Activated naive CD4-positive, alpha-beta T cell treated with anti-CD3 and anti-CD28 coated beads, Interleukin-2, amount 10 ng/mL, durations not matched to agents 7 days and 5 days (primary cell): ENCODE measurements around the gene METTL27.
"Not testable (repeated sequence)": the region's sequence is repeated elsewhere in the genome, so short reads cannot be mapped to it uniquely, and the experiment has no call there.

ENCODE experiments used
- CTCF ChIA-PET: fragments of 350-600 bp; sonication (Branson Sonifier 250); formaldehyde crosslinking; loops from one replicate; lab custom pipeline; 2021; ENCODE audit warnings: antibody characterized with exemption; lab: Charles Lee
- DNase-seq: peaks from one replicate; pipeline ENCODE4 v3.0.0-alpha.2; 2020
- H3K27ac Mint-ChIP-seq: one replicate; pipeline ENCODE4 v1.8.0; 2021; ENCODE audit warnings: mild to moderate bottlenecking, moderate library complexity, mixed read lengths
- H3K27me3 Mint-ChIP-seq: one replicate; pipeline ENCODE4 v1.8.0; 2021; ENCODE audit warnings: mild to moderate bottlenecking, mixed read lengths
- H3K36me3 Mint-ChIP-seq: one replicate; pipeline ENCODE4 v1.8.0; 2021; ENCODE audit warnings: mixed read lengths
- H3K4me1 Mint-ChIP-seq: one replicate; pipeline ENCODE4 v1.8.0; 2021; ENCODE audit warnings: mixed read lengths
- H3K4me3 Mint-ChIP-seq: one replicate; pipeline ENCODE4 v1.8.0; 2021; ENCODE audit warnings: mild to moderate bottlenecking, moderate library complexity, mixed read lengths
- H3K9me3 Mint-ChIP-seq: one replicate; pipeline ENCODE4 v1.8.0; 2021; ENCODE audit warnings: mixed read lengths

The METTL27 gene

GRCh38 chr7:73799282-73800141, 42.8 kb downstream of the METTL27 start:
- H3K9me3 Mint-ChIP-seq: peaks cover 4% of the 10 kb centered on the region
- H3K27ac Mint-ChIP-seq: no peak overlapping the region
- H3K27me3 Mint-ChIP-seq: peaks cover 9% of the 10 kb centered on the region
- DNase-seq: no peak
- CTCF ChIA-PET: no interaction called here
- H3K36me3 Mint-ChIP-seq: no peaks in the 10 kb centered on the region
- H3K4me3 Mint-ChIP-seq: no peak overlapping the region
- H3K4me1 Mint-ChIP-seq: no peaks in the 10 kb centered on the region

GRCh38 chr7:73797176-73797575, 45.1 kb downstream of the METTL27 start:
- CTCF ChIA-PET, H3K36me3 Mint-ChIP-seq, H3K4me3 Mint-ChIP-seq, H3K4me1 Mint-ChIP-seq, H3K9me3 Mint-ChIP-seq, DNase-seq, H3K27ac Mint-ChIP-seq: not testable (repeated sequence)
- H3K27me3 Mint-ChIP-seq: peaks cover 12% of the 10 kb centered on the region

- DNase-seq, H3K4me1 Mint-ChIP-seq, H3K27ac Mint-ChIP-seq, CTCF ChIA-PET, H3K36me3 Mint-ChIP-seq, H3K4me3 Mint-ChIP-seq, H3K9me3 Mint-ChIP-seq: not testable (repeated sequence)
- H3K27me3 Mint-ChIP-seq: peaks cover 12% of the 10 kb centered on the region
These were observed 45.7 kb downstream of the METTL27 start for GRCh38 chr7:73796656-73797055.

GRCh38 chr7:73795188-73795587, 47.1 kb downstream of the METTL27 start:
- H3K4me3 Mint-ChIP-seq, CTCF ChIA-PET, DNase-seq, H3K27ac Mint-ChIP-seq, H3K27me3 Mint-ChIP-seq, H3K9me3 Mint-ChIP-seq, H3K36me3 Mint-ChIP-seq, H3K4me1 Mint-ChIP-seq: not testable (repeated sequence)

- H3K4me3 Mint-ChIP-seq, H3K9me3 Mint-ChIP-seq, H3K27ac Mint-ChIP-seq, DNase-seq, H3K4me1 Mint-ChIP-seq, H3K36me3 Mint-ChIP-seq, H3K27me3 Mint-ChIP-seq, CTCF ChIA-PET: not testable (repeated sequence)
These were observed 51.1 kb downstream of the METTL27 start for GRCh38 chr7:73791170-73791690.

GRCh38 chr7:73789051-73789450, 53.3 kb downstream of the METTL27 start:
- Mint-ChIP-seq H3K9me3 (no peaks in the 10 kb centered on the region), H3K4me3 (no peak overlapping the region), H3K27ac (no peak overlapping the region), H3K4me1 (no peaks in the 10 kb centered on the region), H3K36me3 (no peaks in the 10 kb centered on the region), H3K27me3 (peaks cover 9% of the 10 kb centered on the region)
- no peak for DNase-seq
- CTCF ChIA-PET: no interaction called here

GRCh38 chr7:73787786-73788048, 54.6 kb downstream of the METTL27 start:
- H3K9me3 Mint-ChIP-seq, H3K4me3 Mint-ChIP-seq, H3K36me3 Mint-ChIP-seq, H3K4me1 Mint-ChIP-seq, H3K27me3 Mint-ChIP-seq, DNase-seq, CTCF ChIA-PET, H3K27ac Mint-ChIP-seq: not testable (repeated sequence)

- H3K27ac Mint-ChIP-seq: no peak overlapping the region
These were observed 55.7 kb downstream of the METTL27 start for GRCh38 chr7:73786588-73786987.

More at GRCh38 chr7:73786588-73786987, 55.7 kb downstream of the METTL27 start:
- CTCF ChIA-PET: no interaction called here
- no peaks in the 10 kb centered on the region for H3K9me3 Mint-ChIP-seq
- no peaks in the 10 kb centered on the region for H3K4me1 Mint-ChIP-seq
- no peaks in the 10 kb centered on the region for H3K36me3 Mint-ChIP-seq
- H3K4me3 Mint-ChIP-seq: no peak overlapping the region
- no peak for DNase-seq
- H3K27me3 Mint-ChIP-seq: peaks cover 5% of the 10 kb centered on the region
